Small intestine (tissue), 7 donors: ENCODE data around the gene ZNF341. TPM values are rescaled to one million over a fixed set of nuclear protein-coding genes. Genes with fewer than 3 reads are reported as not detected.
"Not testable (repeated sequence)": the region's sequence is repeated elsewhere in the genome, so short reads cannot be mapped to it uniquely, and the experiment has no call there.

Experiments used
- DNase-seq, 2 donors: peaks; one replicate each; pipeline versions ENCODE4 v3.0.0 to v3.0.0-alpha.2; 2013
- FAIRE-seq: peaks from 2 replicates; lab custom pipeline; 2012; peaks lifted over from hg19 to GRCh38; lab: Jason Lieb, UNC
- H3K27ac ChIP-seq, 3 donors: one replicate each; pipeline ENCODE4 v1.5.1; 2013; ENCODE audit warnings: low read length in 2 of 3, mild to moderate bottlenecking in 2 of 3, control low read depth in 1 of 3, inconsistent platforms in 1 of 3, low read depth in 1 of 3, moderate library complexity in 1 of 3
- H3K27me3 ChIP-seq, 3 donors: one replicate each; pipeline ENCODE4 v1.6.1; 2013; ENCODE audit warnings: low read length in 3 of 3, inconsistent platforms in 1 of 3; ENCODE audit not compliant: control insufficient read depth in 3 of 3, insufficient read depth in 3 of 3
- H3K36me3 ChIP-seq, 3 donors: one replicate each; pipeline ENCODE4 v1.6.1; 2013; ENCODE audit warnings: low read length in 3 of 3, inconsistent platforms in 1 of 3, low read depth in 1 of 3, mild to moderate bottlenecking in 1 of 3, moderate library complexity in 1 of 3; ENCODE audit not compliant: control insufficient read depth in 3 of 3, insufficient read depth in 2 of 3
- H3K4me1 ChIP-seq, 3 donors: one replicate each; pipeline ENCODE4 v1.6.1; 2013; ENCODE audit warnings: low read length in 2 of 3, inconsistent platforms in 1 of 3, low read depth in 1 of 3, mild to moderate bottlenecking in 1 of 3, moderate library complexity in 1 of 3; ENCODE audit not compliant: control insufficient read depth in 3 of 3, insufficient read depth in 2 of 3
- H3K4me3 ChIP-seq, 3 donors: one replicate each; pipeline ENCODE4 v1.5.1; 2013; ENCODE audit warnings: low read length in 3 of 3, control low read depth in 1 of 3, inconsistent platforms in 1 of 3, low read depth in 1 of 3, mild to moderate bottlenecking in 1 of 3, moderate library complexity in 1 of 3
- H3K9me3 ChIP-seq, 2 donors: one replicate each; pipeline ENCODE4 v1.6.1; 2013; ENCODE audit warnings: low read depth in 1 of 2, low read length in 1 of 2; ENCODE audit not compliant: control insufficient read depth in 2 of 2, insufficient read depth in 1 of 2
- WGBS, 3 donors: extraction: QIAGEN DNeasy Blood & Tissue Kit; methylation state at CpG; one replicate each; pipeline ENCODE4 v1.1.7; 2013; 5-methylcytosine and 5-hydroxymethylcytosine counted together
- polyA plus RNA-seq, 4 donors: library from polyadenylated mRNA; stranded (reverse) in 3 of 4; unstranded in 1 of 4; fragments of 200-250 nt in 3 of 4; fragments of 120-200 nt in 1 of 4; gene quantifications; one replicate each; pipeline versions ENCODE4 v1.2.1 to v1.2.3, GENCODE V29; 2013
- donor health status: healthy with polysubstance abuse.
- donor health status: control.
- donor health status: control.
- donor health status: Bipolar disorder and iron deficiency.
- donor health status: healthy.

ZNF341 gene
- polyA plus RNA-seq, 4 donors: 2.7 to 4.4 (median 3.4) TPM

- Histone ChIP-seq H3K36me3 (peaks cover 0 to 7% (median 0%) of the 10 kb centered on the region in 3 donors), H3K27ac (no peak overlapping the region), H3K9me3 (no peaks in the 10 kb centered on the region), H3K27me3 (no peaks in the 10 kb centered on the region), H3K4me1 (peaks cover 0 to 5% (median 0%) of the 10 kb centered on the region in 3 donors), H3K4me3 (no peak overlapping the region)
- 68 to 88% (median 78%) methylated on average over 14 of the region's 14 CpGs for WGBS, 3 donors
- DNase-seq (no peak), FAIRE-seq (no peak)
These were observed 13.1 kb downstream of the ZNF341 start for GRCh38 chr20:33744773-33745385.

- Histone ChIP-seq H3K36me3 (peaks cover 0 to 9% (median 0%) of the 10 kb centered on the region in 3 donors), H3K4me3 (no peak overlapping the region), H3K4me1 (peaks cover 0 to 2% (median 0%) of the 10 kb centered on the region in 3 donors), H3K9me3 (no peaks in the 10 kb centered on the region), H3K27ac (no peak overlapping the region), H3K27me3 (no peaks in the 10 kb centered on the region)
- FAIRE-seq: no peak
- no peak for DNase-seq
- WGBS, 3 donors: 93 to 95% (median 94%) methylated on average over 12 of the region's 12 CpGs
These were observed 14.7 kb downstream of the ZNF341 start for GRCh38 chr20:33746325-33746998.

GRCh38 chr20:33751775-33752174 lies 20.0 kb downstream of the ZNF341 start:
- Histone ChIP-seq H3K36me3 (peaks cover 0 to 24% (median 13%) of the 10 kb centered on the region in 3 donors), H3K27ac (no peak overlapping the region), H3K27me3 (no peaks in the 10 kb centered on the region), H3K4me1 (no peaks in the 10 kb centered on the region), H3K9me3 (no peaks in the 10 kb centered on the region), H3K4me3 (no peak overlapping the region)
- 89 to 95% (median 94%) methylated on average over 4 of the region's 4 CpGs for WGBS, 3 donors
- DNase-seq (no peak), FAIRE-seq (no peak)

GRCh38 chr20:33753143-33753542 lies 21.3 kb downstream of the ZNF341 start:
- 97 to 99% (median 99%) methylated on average over 7 of the region's 7 CpGs for WGBS, 3 donors
- H3K36me3 ChIP-seq: peaks cover 0 to 31% (median 16%) of the 10 kb centered on the region in 3 donors
- no peaks in the 10 kb centered on the region for H3K4me1 ChIP-seq
- no peak for DNase-seq
- no peak overlapping the region for H3K4me3 ChIP-seq
- H3K27me3 ChIP-seq: no peaks in the 10 kb centered on the region
- no peak for FAIRE-seq
- no peak overlapping the region for H3K27ac ChIP-seq
- H3K9me3 ChIP-seq: peaks cover 0 to 10% of the 10 kb centered on the region in 2 donors

- Histone ChIP-seq H3K4me3 (no peak overlapping the region), H3K9me3 (peaks cover 0 to 10% of the 10 kb centered on the region in 2 donors), H3K4me1 (no peaks in the 10 kb centered on the region), H3K36me3 (peaks cover 0 to 34% (median 16%) of the 10 kb centered on the region in 3 donors), H3K27me3 (no peaks in the 10 kb centered on the region), H3K27ac (no peak overlapping the region)
- FAIRE-seq: no peak
- 85 to 98% (median 88%) methylated on average over 5 of the region's 5 CpGs for WGBS, 3 donors
- DNase-seq: no peak
These were observed 22.0 kb downstream of the ZNF341 start for GRCh38 chr20:33753763-33754162.

GRCh38 chr20:33755936-33756490 lies 24.2 kb downstream of the ZNF341 start:
- not testable (repeated sequence) for H3K27ac ChIP-seq, H3K4me1 ChIP-seq, DNase-seq, H3K4me3 ChIP-seq, H3K27me3 ChIP-seq, FAIRE-seq
- Histone ChIP-seq H3K36me3 (peaks cover 0 to 34% (median 16%) of the 10 kb centered on the region in 3 donors), H3K9me3 (peaks cover 0 to 10% of the 10 kb centered on the region in 2 donors)
- WGBS, 3 donors: 84 to 92% (median 91%) methylated on average over 10 of the region's 10 CpGs

- 94 to 99% (median 98%) methylated on average over 9 to 10 of the region's 10 CpGs for WGBS, 3 donors
These were observed 25.2 kb downstream of the ZNF341 start for GRCh38 chr20:33757046-33757445.

GRCh38 chr20:33757458-33757857 lies 25.7 kb downstream of the ZNF341 start:
- Histone ChIP-seq H3K36me3 (peaks cover 0 to 40% (median 16%) of the 10 kb centered on the region in 3 donors), H3K27me3 (no peaks in the 10 kb centered on the region), H3K4me3 (no peak overlapping the region), H3K9me3 (peaks cover 0 to 10% of the 10 kb centered on the region in 2 donors), H3K4me1 (no peaks in the 10 kb centered on the region), H3K27ac (no peak overlapping the region)
- WGBS, 3 donors: 87 to 100% (median 92%) methylated on average over 1 of the region's 1 CpG
- DNase-seq (no peak), FAIRE-seq (no peak)

More at GRCh38 chr20:33757046-33757445, 25.2 kb downstream of the ZNF341 start:
- Histone ChIP-seq H3K4me3 (no peak overlapping the region), H3K36me3 (peaks cover 0 to 40% (median 16%) of the 10 kb centered on the region in 3 donors), H3K27me3 (no peaks in the 10 kb centered on the region), H3K27ac (no peak overlapping the region), H3K4me1 (no peaks in the 10 kb centered on the region), H3K9me3 (peaks cover 0 to 10% of the 10 kb centered on the region in 2 donors)
- no peak for DNase-seq
- FAIRE-seq: no peak
